CD4-positive, alpha-beta T cell treated with Interleukin-15 for 4 hours (primary cell): Measurements from ENCODE around the gene EIF2B4.

Experiments used
- DNase-seq: peaks from one replicate; pipeline ENCODE4 v3.0.0-alpha.2; 2020; ENCODE audit warnings: low spot score

Gene EIF2B4

GRCh38 chr2:27370026-27370815 is at the start of gene EIF2B4, which contains the start of gene SNX17:
Gene EIF2B4 (minus strand): TSS chr2:27370338. CDS start chr2:27370314, 24 bp downstream.
Gene SNX17 (plus strand): TSS chr2:27370616. CDS start chr2:27370744, 128 bp downstream.
- peak; percentile 100 for DNase-seq

DNA sequence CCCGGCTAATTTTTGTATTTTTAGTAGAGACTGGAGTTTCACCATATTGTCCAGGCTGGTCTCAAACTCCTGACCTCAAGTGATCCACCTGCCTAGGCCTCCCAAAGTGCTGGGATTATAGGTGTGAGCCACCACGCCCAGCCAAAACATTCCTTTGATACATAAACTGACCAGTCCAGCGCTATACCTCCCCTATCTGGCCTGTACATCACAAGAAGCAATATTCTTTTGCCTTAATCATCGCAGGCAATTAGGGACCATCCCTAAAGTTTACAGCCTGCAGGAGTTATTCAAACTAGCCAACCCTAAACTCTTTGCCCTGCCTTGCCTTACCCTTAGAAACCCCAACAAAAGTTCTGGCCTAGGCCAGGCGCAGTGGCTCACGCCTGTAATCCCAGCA is 46.0 kb upstream of the EIF2B4 start:
- DNase-seq = no peak

- DNase-seq = no peak
Measured at GRCh38 chr2:27412419-27413152, 42.4 kb upstream of the EIF2B4 start.

GRCh38 chr2:27409321-27410073 is 39.4 kb upstream of the EIF2B4 start, which contains the start of gene PPM1G:
Gene PPM1G (minus strand): TSS chr2:27409591. CDS start chr2:27409422, 169 bp downstream.
- DNase-seq = peak; percentile 94

GRCh38 chr2:27408601-27409320 is 38.6 kb upstream of the EIF2B4 start:
- DNase-seq = no peak

DNA sequence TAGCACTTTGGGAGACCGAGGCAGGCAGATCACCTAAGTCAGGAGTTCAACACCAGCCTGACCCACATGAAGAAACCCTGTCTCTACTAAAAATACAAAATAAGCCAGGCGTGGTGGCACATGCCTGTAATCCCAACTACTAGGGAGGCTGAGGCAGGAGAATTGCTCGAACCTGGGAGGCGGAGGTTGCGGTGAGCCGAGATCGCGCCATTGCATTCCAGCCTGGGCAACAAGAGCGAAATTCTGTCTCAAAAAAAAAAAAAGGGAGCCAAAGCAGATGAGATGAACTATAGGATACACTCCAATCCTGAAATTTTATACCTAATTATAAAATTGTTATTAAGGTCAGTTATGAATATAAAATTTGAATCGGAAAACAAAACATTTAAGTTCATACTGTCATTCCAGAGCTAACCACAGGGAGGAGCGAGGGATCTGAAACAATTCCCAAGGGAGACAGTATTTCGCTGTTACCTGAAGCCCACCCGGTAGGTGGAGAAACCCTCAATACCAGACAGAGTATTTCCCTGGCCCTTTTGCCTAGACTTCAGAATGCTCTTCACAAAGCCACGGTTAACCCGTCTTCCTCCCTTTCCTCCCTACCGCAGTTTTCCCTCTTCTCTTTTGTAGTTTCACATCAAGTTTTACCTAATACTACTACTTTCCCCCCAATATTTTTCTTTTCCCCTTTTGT is 37.8 kb upstream of the EIF2B4 start:
- DNase-seq = no peak

DNA sequence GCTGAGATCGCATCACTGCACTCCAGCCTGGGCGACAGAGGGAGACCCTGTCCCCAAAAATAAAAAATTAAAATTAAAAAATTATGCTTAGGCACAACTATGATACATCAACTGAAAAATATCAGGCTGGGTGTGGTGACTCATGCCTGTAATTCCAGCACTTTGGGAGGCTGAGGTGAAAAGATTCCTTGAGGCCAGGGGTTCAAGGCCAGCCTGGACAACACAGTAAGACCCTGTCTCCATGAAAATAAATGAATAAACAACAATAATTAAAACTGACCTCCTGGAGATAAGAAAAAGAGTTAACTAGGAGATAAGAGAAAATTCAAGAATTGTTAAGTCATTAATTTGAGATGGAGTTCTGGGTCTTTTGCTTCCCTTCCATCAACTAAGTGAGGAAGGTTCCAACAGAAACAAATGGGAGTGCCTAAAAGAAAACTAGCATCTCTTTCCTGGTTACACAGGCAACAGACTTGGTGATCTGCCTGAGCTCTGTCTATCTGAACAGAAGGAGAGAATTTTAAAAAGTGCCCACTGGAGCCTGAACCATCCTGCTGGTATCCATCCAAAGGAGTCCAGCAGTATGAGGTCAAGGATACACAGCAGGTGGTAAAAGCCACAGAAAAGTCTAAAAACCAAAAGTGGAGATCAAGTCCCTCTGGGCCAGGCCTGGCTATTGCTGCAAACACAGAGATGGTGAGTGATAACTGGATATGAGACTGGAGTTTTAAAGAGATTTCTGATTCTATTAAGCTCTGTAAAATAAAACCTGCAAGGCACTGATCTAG is 30.4 kb upstream of the EIF2B4 start:
- no peak for DNase-seq

- DNase-seq = no peak
Measured at GRCh38 chr2:27398962-27399361, 28.8 kb upstream of the EIF2B4 start.

DNA sequence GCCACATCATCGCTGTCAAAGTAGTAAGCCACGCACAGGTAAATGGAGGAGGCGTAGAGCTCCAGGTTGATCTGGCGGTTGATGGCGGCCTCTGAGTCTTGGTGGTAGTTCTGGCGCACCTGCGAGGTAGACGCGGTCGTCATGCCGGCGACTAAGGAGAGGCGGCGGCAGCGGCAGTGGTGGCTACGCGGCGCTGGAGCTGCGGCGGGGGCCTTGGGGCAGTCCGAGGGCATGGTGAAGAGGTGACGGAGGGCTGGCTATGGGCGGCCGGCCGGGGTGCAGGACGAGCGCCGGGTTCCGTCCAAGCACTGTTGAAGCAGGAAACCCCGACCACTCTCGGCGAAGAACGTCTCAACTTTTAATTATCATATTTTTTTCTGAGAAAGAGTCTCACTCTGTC is 23.1 kb upstream of the EIF2B4 start:
- DNase-seq = no peak

DNA sequence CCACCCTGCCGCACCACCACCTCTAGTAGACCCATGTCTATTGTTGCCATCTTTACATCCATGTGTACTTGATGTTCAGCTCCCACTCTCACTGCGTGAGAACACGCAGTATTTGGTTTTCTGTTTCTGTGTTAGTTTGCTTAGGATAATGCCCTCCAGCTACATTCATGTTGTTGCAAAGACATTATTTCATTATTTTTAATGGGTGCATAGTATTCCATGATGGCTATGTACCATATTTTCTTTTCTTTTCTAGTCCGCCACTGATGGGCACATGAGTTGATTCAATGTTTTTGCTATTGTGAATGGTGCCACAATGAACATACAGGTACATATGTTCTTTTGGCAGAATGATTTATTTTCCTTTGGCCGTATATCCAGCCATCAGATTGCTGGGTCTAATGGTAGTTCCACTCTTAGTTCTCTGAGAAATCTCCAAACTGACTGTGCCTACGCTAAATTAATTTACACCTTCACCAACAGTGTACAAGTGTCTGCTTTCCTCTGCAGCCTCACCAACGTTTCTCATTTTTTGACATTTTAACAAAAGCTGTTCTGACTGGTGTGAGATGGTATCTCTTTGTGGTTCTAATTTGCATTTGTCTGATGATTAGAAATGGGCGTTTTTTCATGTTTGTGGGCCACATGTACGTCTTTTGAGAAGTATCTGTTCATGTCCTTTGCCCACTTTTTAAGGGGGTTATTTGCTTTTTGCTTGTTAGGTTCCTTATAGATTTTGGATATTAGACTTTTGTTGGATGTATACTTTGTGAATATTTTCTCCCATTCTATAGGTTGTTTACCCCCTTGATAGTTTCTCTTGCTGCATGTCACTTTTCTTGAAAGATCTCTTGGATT is 20.9 kb upstream of the EIF2B4 start:
- peak; percentile 63 for DNase-seq

DNA sequence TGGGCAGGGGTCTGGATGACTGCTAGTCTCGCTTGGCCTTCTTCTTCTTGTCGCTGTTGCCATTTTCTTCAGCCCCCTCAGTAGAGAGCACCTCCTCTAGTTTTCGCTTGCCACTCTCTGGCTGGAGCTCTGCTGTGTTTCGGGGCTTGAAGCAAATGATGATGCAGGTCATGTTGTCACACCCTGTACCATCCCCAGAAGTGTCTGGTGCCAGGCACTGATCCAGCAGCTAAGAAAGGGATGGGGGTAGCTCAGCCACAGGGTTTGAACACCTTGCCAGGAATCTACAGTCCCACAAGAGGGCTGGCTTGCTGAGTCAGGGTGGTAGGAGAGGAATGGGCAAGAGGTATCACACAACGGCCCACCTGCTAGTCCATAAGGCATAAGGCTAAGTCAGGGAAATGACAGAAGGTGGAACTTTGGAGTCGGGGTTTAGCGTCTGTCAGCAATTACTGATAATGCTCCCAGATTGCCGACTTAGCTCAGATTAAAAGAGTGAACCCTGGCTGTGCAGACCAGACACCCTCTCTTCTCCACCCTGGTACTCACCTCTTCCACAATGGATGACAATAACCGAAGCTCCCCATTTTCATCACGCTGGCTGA is 11.5 kb upstream of the EIF2B4 start:
- DNase-seq = no peak

GRCh38 chr2:27380626-27381545 is 10.7 kb upstream of the EIF2B4 start, which contains the start of gene ZNF513:
Gene ZNF513 (minus strand): TSS chr2:27380734. CDS start chr2:27380526, 208 bp downstream.
- peak; percentile 88 for DNase-seq

DNA sequence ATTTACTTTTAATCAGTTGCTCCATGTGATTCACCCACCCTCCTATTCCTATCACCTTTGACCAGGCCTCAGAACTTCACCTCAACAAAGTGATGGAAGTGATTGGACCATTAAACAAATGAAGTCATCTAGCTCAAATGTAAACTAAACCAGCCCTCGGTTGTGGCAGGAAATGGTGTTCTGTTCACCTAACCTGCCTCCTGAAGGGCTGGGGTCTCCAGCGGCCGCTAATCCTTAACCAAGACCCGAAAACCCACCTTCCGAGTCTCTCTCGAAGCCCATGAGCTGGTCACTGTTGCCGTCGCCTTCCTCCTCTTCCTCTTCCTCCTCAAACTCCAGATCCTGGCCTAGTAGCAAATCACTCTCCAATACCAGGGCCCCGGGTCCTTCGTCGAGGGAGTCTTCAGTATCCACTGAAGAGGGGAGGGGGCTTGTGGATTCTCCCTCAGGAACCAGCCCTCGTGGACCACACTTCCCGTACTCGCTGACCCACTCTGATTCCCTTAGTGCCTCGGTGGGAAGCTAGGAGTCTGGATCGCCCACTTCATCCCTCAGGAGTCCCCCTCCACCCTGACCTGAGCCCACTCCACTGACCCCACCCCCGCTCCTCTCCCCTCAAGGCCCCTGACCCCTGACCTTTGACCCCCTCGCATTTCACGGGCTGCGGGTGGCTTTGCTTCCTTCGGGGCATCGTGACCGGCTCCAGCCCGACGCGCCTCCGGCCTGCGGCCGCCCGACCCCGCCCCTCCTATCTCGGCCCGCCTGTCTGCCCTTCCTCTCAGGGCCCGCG is 9.9 kb upstream of the EIF2B4 start:
- DNase-seq = peak; percentile 59

- DNase-seq = no peak
Measured at GRCh38 chr2:27379383-27379835, 9.3 kb upstream of the EIF2B4 start.

GRCh38 chr2:27378809-27379290 is 8.7 kb upstream of the EIF2B4 start:
- no peak for DNase-seq

DNA sequence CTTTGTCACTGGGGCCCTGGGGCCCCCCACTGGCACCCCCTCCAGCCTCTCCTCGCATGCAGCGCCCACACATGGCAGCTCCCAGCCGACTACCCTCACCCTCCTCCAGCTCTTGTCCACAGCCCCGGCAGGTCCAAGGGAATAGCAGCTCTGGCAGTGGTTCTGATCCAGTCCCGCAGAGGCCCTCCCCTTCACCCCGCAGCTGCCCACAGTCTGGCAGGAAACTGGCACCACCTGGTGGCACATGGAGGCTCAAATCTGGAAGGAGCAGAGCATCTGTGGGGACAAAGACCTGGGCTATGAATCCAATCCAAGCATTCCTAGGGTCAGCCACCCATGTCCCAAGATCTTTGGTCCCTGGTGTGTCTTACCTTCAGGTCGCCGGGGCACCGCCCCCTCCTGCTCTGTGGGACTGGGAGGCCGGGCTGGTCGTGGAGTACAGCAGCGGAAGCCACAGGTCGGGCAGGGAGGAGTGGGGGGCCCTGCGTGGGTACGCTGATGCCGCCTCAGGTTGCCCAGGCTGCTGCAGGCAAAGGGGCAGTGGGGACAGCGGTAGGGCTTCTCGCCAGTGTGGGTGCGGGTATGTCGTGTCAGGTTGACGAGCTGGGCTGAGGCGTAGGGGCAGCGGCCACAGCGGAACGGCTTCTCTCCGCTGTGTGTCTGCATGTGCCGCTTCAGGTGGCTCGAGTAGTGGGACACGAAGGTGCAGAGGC is 8.1 kb upstream of the EIF2B4 start:
- no peak for DNase-seq
